Astrocyte (in vitro differentiated cells and primary cell): Measurements from ENCODE around the gene ELK3. TPM values are rescaled to one million over a fixed set of nuclear protein-coding genes. Genes with fewer than 3 reads are reported as not detected.

ENCODE experiments used
- DNase-seq: peaks from one replicate; pipeline ENCODE4 v3.0.0-alpha.2; 2010; ENCODE audit warnings: low read depth
- FAIRE-seq: peaks from 2 replicates; lab custom pipeline; 2011; peaks lifted over from hg19 to GRCh38; lab: Jason Lieb, UNC
- H2AFZ ChIP-seq: 2 replicates; pipeline ENCODE4 v1.6.0; 2012; ENCODE audit warnings: low read depth, low read length, inconsistent platforms
- H3K27ac ChIP-seq: 2 replicates; pipeline ENCODE4 v1.5.1; 2011; ENCODE audit warnings: low read depth, low read length, inconsistent platforms
- H3K27me3 ChIP-seq: 2 replicates; pipeline ENCODE4 v1.6.0; 2011; ENCODE audit warnings: low read length, inconsistent platforms; ENCODE audit not compliant: insufficient read depth
- H3K36me3 ChIP-seq: 2 replicates; pipeline ENCODE4 v1.5.1; 2011; ENCODE audit warnings: low read length, inconsistent platforms; ENCODE audit not compliant: insufficient read depth
- H3K4me1 ChIP-seq: 2 replicates; pipeline ENCODE4 v1.5.1; 2011; ENCODE audit warnings: low read length, inconsistent platforms; ENCODE audit not compliant: insufficient read depth
- H3K4me2 ChIP-seq: 2 replicates; pipeline ENCODE4 v1.6.0; 2012; ENCODE audit warnings: low read length, inconsistent platforms
- H3K4me3 ChIP-seq: 2 replicates; pipeline ENCODE4 v1.5.1; 2011; ENCODE audit warnings: low read depth, mild to moderate bottlenecking, low read length, inconsistent platforms; ENCODE audit not compliant: insufficient read depth
- H3K79me2 ChIP-seq: 2 replicates; pipeline ENCODE4 v1.6.0; 2012; ENCODE audit warnings: mild to moderate bottlenecking, low read length, inconsistent platforms; ENCODE audit not compliant: insufficient read depth
- H3K9ac ChIP-seq: 2 replicates; pipeline ENCODE4 v1.6.0; 2012; ENCODE audit warnings: mild to moderate bottlenecking, low read length, inconsistent platforms
- H3K9me3 ChIP-seq: 2 replicates; pipeline ENCODE4 v1.5.1; 2012; ENCODE audit warnings: low read depth, mild to moderate bottlenecking, low read length, inconsistent platforms; ENCODE audit not compliant: insufficient read depth
- H4K20me1 ChIP-seq: 2 replicates; pipeline ENCODE4 v1.6.0; 2012; ENCODE audit warnings: low read length, inconsistent platforms; ENCODE audit not compliant: insufficient read depth
- H3K27ac Mint-ChIP-seq: one replicate; pipeline ENCODE4 v1.8.0; 2021; ENCODE audit warnings: mild to moderate bottlenecking, mixed read lengths; ENCODE audit not compliant: unreplicated experiment
- H3K27me3 Mint-ChIP-seq: one replicate; pipeline ENCODE4 v1.8.0; 2021; ENCODE audit warnings: low read depth, mixed read lengths; ENCODE audit not compliant: unreplicated experiment
- H3K36me3 Mint-ChIP-seq: one replicate; pipeline ENCODE4 v1.8.0; 2021; ENCODE audit warnings: low read depth, mixed read lengths; ENCODE audit not compliant: unreplicated experiment
- H3K4me1 Mint-ChIP-seq: one replicate; pipeline ENCODE4 v1.8.0; 2021; ENCODE audit warnings: low read depth, mixed read lengths; ENCODE audit not compliant: unreplicated experiment
- H3K4me3 Mint-ChIP-seq: one replicate; pipeline ENCODE4 v1.8.0; 2021; ENCODE audit warnings: mild to moderate bottlenecking, moderate library complexity, mixed read lengths; ENCODE audit not compliant: unreplicated experiment
- H3K9me3 Mint-ChIP-seq: one replicate; pipeline ENCODE4 v1.8.0; 2021; ENCODE audit warnings: mild to moderate bottlenecking, mixed read lengths; ENCODE audit not compliant: unreplicated experiment
- CTCF ChIP-seq: IDR thresholded peaks from 2 replicates; pipeline ENCODE4 v1.5.1; 2011; ENCODE audit warnings: low read depth, mild to moderate bottlenecking, inconsistent platforms, low read length, moderate library complexity; ENCODE audit not compliant: insufficient read depth
- EZH2 ChIP-seq: IDR thresholded peaks from 2 replicates; pipeline ENCODE4 v1.6.1; 2012; ENCODE audit warnings: mild to moderate bottlenecking, low read length, inconsistent platforms; ENCODE audit not compliant: insufficient read depth
- total RNA-seq: library from RNA; stranded (reverse); gene quantifications from 2 replicates; pipeline ENCODE4 v1.2.1, GENCODE V29; 2021

The ELK3 gene
- total RNA-seq, 1 donor from 2014 or later: 62.7 TPM

- peak overlapping the region; percentile 28 for H3K27ac ChIP-seq
- Mint-ChIP-seq H3K27ac (peak overlapping the region; percentile 96), H3K36me3 (peaks cover 23% of the 10 kb centered on the region), H3K4me1 (peaks cover 64% of the 10 kb centered on the region), H3K9me3 (peaks cover 2% of the 10 kb centered on the region), H3K27me3 (no peaks in the 10 kb centered on the region), H3K4me3 (peak overlapping the region; percentile 41)
- peaks cover 65% of the 10 kb centered on the region for H4K20me1 ChIP-seq
- H3K36me3 ChIP-seq: peaks cover 33% of the 10 kb centered on the region
- no peak for FAIRE-seq
- no peaks in the 10 kb centered on the region for H3K9me3 ChIP-seq
- H3K4me3 ChIP-seq: no peak overlapping the region
- H3K9ac ChIP-seq: peak overlapping the region; percentile 17
- H3K4me2 ChIP-seq: no peak overlapping the region
- DNase-seq: no peak
- no peaks in the 10 kb centered on the region for H3K27me3 ChIP-seq
- TF ChIP-seq CTCF: no peak
- no peak for TF ChIP-seq EZH2
- H3K4me1 ChIP-seq: peaks cover 54% of the 10 kb centered on the region
- H3K79me2 ChIP-seq: peaks cover 92% of the 10 kb centered on the region
- H2AFZ ChIP-seq: no peak overlapping the region
Observed at GRCh38 chr12:96221391-96221790, 27.2 kb downstream of the ELK3 start.

GRCh38 chr12:96223411-96224218 is 29.4 kb downstream of the ELK3 start:
- Mint-ChIP-seq H3K4me1 (peaks cover 57% of the 10 kb centered on the region), H3K4me3 (no peak overlapping the region), H3K9me3 (peaks cover 2% of the 10 kb centered on the region), H3K27ac (peak overlapping the region; percentile 26), H3K36me3 (peaks cover 30% of the 10 kb centered on the region), H3K27me3 (no peaks in the 10 kb centered on the region)
- Histone ChIP-seq H3K27me3 (no peaks in the 10 kb centered on the region), H2AFZ (no peak overlapping the region), H3K9ac (no peak overlapping the region), H3K4me3 (no peak overlapping the region), H3K36me3 (peaks cover 39% of the 10 kb centered on the region), H3K4me2 (no peak overlapping the region), H3K27ac (no peak overlapping the region), H3K79me2 (peaks cover 91% of the 10 kb centered on the region), H4K20me1 (peaks cover 71% of the 10 kb centered on the region), H3K9me3 (no peaks in the 10 kb centered on the region), H3K4me1 (peaks cover 50% of the 10 kb centered on the region)
- DNase-seq: no peak
- FAIRE-seq: no peak
- no peak for TF ChIP-seq EZH2
- no peak for TF ChIP-seq CTCF

GRCh38 chr12:96224219-96224615 is 30.0 kb downstream of the ELK3 start:
- peaks cover 2% of the 10 kb centered on the region for H3K9me3 Mint-ChIP-seq
- peaks cover 30% of the 10 kb centered on the region for H3K36me3 Mint-ChIP-seq
- peaks cover 77% of the 10 kb centered on the region for H4K20me1 ChIP-seq
- no peaks in the 10 kb centered on the region for H3K27me3 Mint-ChIP-seq
- FAIRE-seq: no peak
- peaks cover 53% of the 10 kb centered on the region for H3K4me1 Mint-ChIP-seq
- peaks cover 93% of the 10 kb centered on the region for H3K79me2 ChIP-seq
- no peak overlapping the region for H3K9ac ChIP-seq
- peaks cover 49% of the 10 kb centered on the region for H3K4me1 ChIP-seq
- H2AFZ ChIP-seq: no peak overlapping the region
- H3K27ac ChIP-seq: no peak overlapping the region
- no peaks in the 10 kb centered on the region for H3K27me3 ChIP-seq
- no peak overlapping the region for H3K27ac Mint-ChIP-seq
- no peaks in the 10 kb centered on the region for H3K9me3 ChIP-seq
- H3K36me3 ChIP-seq: peaks cover 39% of the 10 kb centered on the region
- H3K4me3 ChIP-seq: no peak overlapping the region
- DNase-seq: peak; percentile 48
- no peak overlapping the region for H3K4me3 Mint-ChIP-seq
- H3K4me2 ChIP-seq: no peak overlapping the region
- no peak for TF ChIP-seq CTCF
- TF ChIP-seq EZH2: no peak
